Trophoblast cell (in vitro differentiated cells and primary cell): Measurements from ENCODE around the gene ESYT2.
A peak's percentile ranks its signal among the peaks of the same experiment; 100 is the strongest.

ENCODE experiments used
- DNase-seq, 2 donors: peaks; one replicate each; pipeline ENCODE4 v3.0.0-alpha.2; 2016
- H2AFZ ChIP-seq: 2 replicates; pipeline ENCODE4 v1.6.1; 2013; ENCODE audit warnings: low read length, moderate library complexity, mild to moderate bottlenecking; ENCODE audit not compliant: insufficient read depth, poor library complexity
- H2AK5ac ChIP-seq: 2 replicates; pipeline ENCODE4 v1.6.1; 2013; ENCODE audit warnings: mild to moderate bottlenecking, low read length
- H2BK120ac ChIP-seq: 2 replicates; pipeline ENCODE4 v1.6.1; 2013; ENCODE audit warnings: low read length, mild to moderate bottlenecking, moderate library complexity; ENCODE audit not compliant: insufficient read depth, poor library complexity
- H2BK12ac ChIP-seq: 2 replicates; pipeline ENCODE4 v1.6.1; 2013; ENCODE audit warnings: mild to moderate bottlenecking, low read length, moderate library complexity
- H2BK5ac ChIP-seq: 2 replicates; pipeline ENCODE4 v1.6.1; 2013; ENCODE audit warnings: low read length, low read depth, moderate library complexity, mild to moderate bottlenecking; ENCODE audit not compliant: poor library complexity
- H3K14ac ChIP-seq: 2 replicates; pipeline ENCODE4 v1.6.1; 2013; ENCODE audit warnings: mild to moderate bottlenecking, low read length
- H3K18ac ChIP-seq: 2 replicates; pipeline ENCODE4 v1.6.1; 2013; ENCODE audit warnings: mild to moderate bottlenecking, low read length
- H3K23ac ChIP-seq: 2 replicates; pipeline ENCODE4 v1.6.1; 2013; ENCODE audit warnings: low read length
- H3K27ac ChIP-seq: 2 replicates; pipeline ENCODE4 v1.5.1; 2013; ENCODE audit warnings: low read depth, mild to moderate bottlenecking, inconsistent platforms, low read length, moderate library complexity
- H3K27me3 ChIP-seq: 2 replicates; pipeline ENCODE4 v1.6.1; 2013; ENCODE audit warnings: inconsistent platforms, mild to moderate bottlenecking, low read length, moderate library complexity; ENCODE audit not compliant: insufficient read depth
- H3K36me3 ChIP-seq, 2 experiments: 1 replicate in 1 of 2; 2 replicates in 1 of 2; pipeline ENCODE4 v1.6.1; 2013; ENCODE audit warnings: low read length in 2 of 2, mild to moderate bottlenecking in 2 of 2, moderate library complexity in 1 of 2; ENCODE audit not compliant: insufficient read depth in 2 of 2, control insufficient read depth in 1 of 2
- H3K4ac ChIP-seq: 2 replicates; pipeline ENCODE4 v1.6.1; 2013; ENCODE audit warnings: low read depth, mild to moderate bottlenecking, low read length, moderate library complexity
- H3K4me1 ChIP-seq, 2 experiments: 1 replicate in 1 of 2; 2 replicates in 1 of 2; pipeline ENCODE4 v1.6.1; 2013; ENCODE audit warnings: low read length in 2 of 2, mild to moderate bottlenecking in 2 of 2, moderate library complexity in 1 of 2; ENCODE audit not compliant: insufficient read depth in 2 of 2, control insufficient read depth in 1 of 2
- H3K4me2 ChIP-seq: 2 replicates; pipeline ENCODE4 v1.6.1; 2013; ENCODE audit warnings: inconsistent platforms, mild to moderate bottlenecking, low read length, moderate library complexity
- H3K4me3 ChIP-seq: 2 replicates; pipeline ENCODE4 v1.5.1; 2013; ENCODE audit warnings: mild to moderate bottlenecking, low read depth, low read length, inconsistent platforms
- H3K79me1 ChIP-seq: one replicate; pipeline ENCODE4 v1.6.1; 2013; ENCODE audit warnings: low read length
- H3K79me2 ChIP-seq: 2 replicates; pipeline ENCODE4 v1.6.1; 2013; ENCODE audit warnings: low read length, mild to moderate bottlenecking; ENCODE audit not compliant: control insufficient read depth, insufficient read depth, poor library complexity
- H3K9ac ChIP-seq: 2 replicates; pipeline ENCODE4 v1.6.1; 2013; ENCODE audit warnings: mild to moderate bottlenecking, low read length
- H3K9me3 ChIP-seq: 2 replicates; pipeline ENCODE4 v1.6.1; 2013; ENCODE audit warnings: low read depth, mild to moderate bottlenecking, control low read depth, inconsistent platforms, low read length; ENCODE audit not compliant: insufficient read depth
- H4K12ac ChIP-seq: 2 replicates; pipeline ENCODE4 v1.6.1; 2013; ENCODE audit warnings: low read depth, mild to moderate bottlenecking, low read length, moderate library complexity
- H4K8ac ChIP-seq: 2 replicates; pipeline ENCODE4 v1.6.1; 2013; ENCODE audit warnings: low read depth, mild to moderate bottlenecking, low read length, moderate library complexity
- H4K91ac ChIP-seq: one replicate; pipeline ENCODE4 v1.6.1; 2013; ENCODE audit warnings: low read depth, mild to moderate bottlenecking, low read length, moderate library complexity
- WGBS: extraction: QIAGEN DNeasy Blood & Tissue Kit; methylation state at CpG from one replicate; pipeline ENCODE4 v1.1.7; 2013; ENCODE audit warnings: missing lambda C conversion rate; ENCODE audit not compliant: insufficient read length, insufficient coverage; ENCODE audit errors: extremely low coverage; 5-methylcytosine and 5-hydroxymethylcytosine counted together

Gene ESYT2

DNA sequence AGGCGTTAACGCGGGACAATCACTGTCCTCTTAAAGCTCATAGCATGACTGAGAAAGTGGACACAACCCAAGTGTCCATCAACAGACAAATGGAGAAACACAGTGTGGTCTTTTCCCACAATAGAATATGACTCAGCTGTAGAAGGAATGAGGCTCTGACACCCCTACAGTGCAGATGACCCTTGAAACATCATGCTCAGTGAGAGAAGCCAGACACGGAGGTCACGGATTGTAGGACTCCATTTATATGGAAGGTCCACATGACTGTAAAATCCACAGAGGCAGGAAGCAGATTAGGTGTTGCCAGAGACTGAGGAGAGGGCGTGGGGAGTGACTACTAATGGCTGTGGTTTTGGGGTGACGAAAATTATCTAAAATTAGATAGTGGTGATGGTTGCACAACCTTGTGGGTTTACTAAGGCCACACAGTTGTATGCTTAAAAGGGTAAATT is 118.6 kb downstream of the ESYT2 start:
- peak; percentile 17 to 37 for DNase-seq
- no peak overlapping the region for H3K27ac ChIP-seq

DNA sequence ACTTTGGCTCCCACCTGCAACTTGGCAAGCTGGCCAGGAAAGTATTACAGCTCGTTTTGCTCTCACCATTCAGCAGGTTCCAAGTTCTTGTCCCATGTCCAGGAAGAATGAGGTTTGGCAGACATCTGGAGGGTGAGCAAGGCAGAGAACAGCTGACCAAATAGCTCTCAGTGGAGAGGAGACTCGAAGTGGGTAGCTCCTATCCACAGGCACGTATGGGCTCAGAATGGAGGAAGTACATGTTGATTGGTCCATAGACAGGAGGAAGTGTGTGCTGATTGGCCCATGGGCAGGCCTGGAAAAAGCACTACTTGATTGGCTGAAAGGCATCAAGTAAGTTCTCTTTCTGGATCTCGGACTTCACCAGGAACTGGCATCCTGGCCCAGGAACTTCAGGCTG is 121.7 kb downstream of the ESYT2 start:
- H3K79me2 ChIP-seq = peaks cover 12% of the 10 kb centered on the region
- H2BK5ac ChIP-seq = no peak overlapping the region
- no peak overlapping the region for H3K9ac ChIP-seq
- no peak overlapping the region for H3K4ac ChIP-seq
- peaks cover 9% of the 10 kb centered on the region for H3K9me3 ChIP-seq
- H3K27me3 ChIP-seq = no peaks in the 10 kb centered on the region
- H4K91ac ChIP-seq = no peak overlapping the region
- no peak overlapping the region for H3K23ac ChIP-seq
- WGBS = no CpG with 5 or more reads among the region's 4 CpGs
- no peak overlapping the region for H3K18ac ChIP-seq
- H3K4me2 ChIP-seq = no peak overlapping the region
- H3K4me3 ChIP-seq = no peak overlapping the region
- no peak overlapping the region for H3K14ac ChIP-seq
- no peak overlapping the region for H2AFZ ChIP-seq
- no peak overlapping the region for H2BK120ac ChIP-seq
- no peak for DNase-seq
- peaks cover 10% of the 10 kb centered on the region for H3K79me1 ChIP-seq
- peaks cover 5 to 10% of the 10 kb centered on the region in 2 experiments for H3K4me1 ChIP-seq
- H2BK12ac ChIP-seq = no peak overlapping the region
- H4K8ac ChIP-seq = no peak overlapping the region
- no peak overlapping the region for H2AK5ac ChIP-seq
- H3K36me3 ChIP-seq = no peaks in the 10 kb centered on the region
- no peak overlapping the region for H3K27ac ChIP-seq
- no peak overlapping the region for H4K12ac ChIP-seq

More for the DNA sequence above, 118.6 kb downstream of the ESYT2 start:
- no peak overlapping the region for H2AFZ ChIP-seq
- H3K79me2 ChIP-seq = no peaks in the 10 kb centered on the region
- no peak overlapping the region for H4K91ac ChIP-seq
- no CpG with 5 or more reads among the region's 7 CpGs for WGBS
- no peak overlapping the region for H3K18ac ChIP-seq
- no peak overlapping the region for H3K23ac ChIP-seq
- H3K4me3 ChIP-seq = no peak overlapping the region
- H4K8ac ChIP-seq = no peak overlapping the region
- no peak overlapping the region for H2BK120ac ChIP-seq
- no peak overlapping the region for H3K4me2 ChIP-seq
- H3K4ac ChIP-seq = no peak overlapping the region
- no peak overlapping the region for H4K12ac ChIP-seq
- peaks cover 12% of the 10 kb centered on the region for H3K9me3 ChIP-seq
- H3K27me3 ChIP-seq = no peaks in the 10 kb centered on the region
- no peaks in the 10 kb centered on the region for H3K36me3 ChIP-seq
- H2AK5ac ChIP-seq = no peak overlapping the region
- no peak overlapping the region for H2BK12ac ChIP-seq
- H3K79me1 ChIP-seq = no peaks in the 10 kb centered on the region
- no peaks in the 10 kb centered on the region for H3K4me1 ChIP-seq
- H2BK5ac ChIP-seq = no peak overlapping the region
- no peak overlapping the region for H3K14ac ChIP-seq
- H3K9ac ChIP-seq = no peak overlapping the region

DNA sequence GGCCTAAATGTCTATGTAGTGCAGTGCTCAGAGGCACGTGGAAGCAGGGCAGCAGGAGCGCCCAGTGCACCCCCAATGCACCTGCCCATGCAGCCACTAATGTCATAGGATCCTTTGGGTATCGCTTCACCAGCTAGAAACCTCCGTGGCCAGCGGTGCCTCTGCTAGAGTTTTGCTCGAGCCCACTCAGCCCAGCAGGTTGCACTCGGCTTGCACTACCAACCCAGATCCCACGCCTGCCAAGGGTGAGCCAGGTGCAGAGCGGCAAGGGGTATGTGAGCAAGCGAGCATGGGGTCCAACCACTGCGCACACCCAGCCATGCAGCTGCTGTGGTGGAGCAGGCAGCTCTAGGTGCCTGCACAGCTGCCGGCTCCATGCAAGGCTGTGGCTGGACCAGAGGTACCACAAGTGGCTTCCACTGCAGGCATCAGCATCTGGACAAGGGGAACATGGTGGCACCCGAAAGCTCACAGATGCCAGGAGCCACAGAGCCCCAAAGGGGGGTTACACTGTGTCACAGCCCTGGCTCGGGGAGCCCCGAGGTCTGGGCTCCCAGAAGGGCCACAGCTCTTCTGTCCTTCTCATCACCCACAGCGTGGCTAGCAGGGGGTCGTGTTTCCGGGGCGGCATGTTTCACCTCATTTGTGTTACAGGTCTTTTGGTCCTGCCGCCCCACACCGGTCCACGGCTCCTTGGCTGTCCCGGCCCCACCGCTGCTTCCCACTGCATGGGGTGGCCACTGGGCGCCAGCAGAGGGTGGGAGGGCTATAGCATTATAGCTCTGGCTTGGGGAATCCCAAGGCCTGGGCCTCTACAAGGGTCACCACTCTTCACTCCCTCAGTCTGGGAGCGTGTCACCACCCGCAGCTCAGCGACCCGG is 122.4 kb downstream of the ESYT2 start:
- H3K79me1 ChIP-seq = peaks cover 10% of the 10 kb centered on the region
- no peak overlapping the region for H2BK5ac ChIP-seq
- H3K14ac ChIP-seq = no peak overlapping the region
- H3K4me1 ChIP-seq = peaks cover 5 to 10% of the 10 kb centered on the region in 2 experiments
- no peak overlapping the region for H2BK120ac ChIP-seq
- no peak overlapping the region for H4K8ac ChIP-seq
- H3K27ac ChIP-seq = no peak overlapping the region
- no peak overlapping the region for H4K91ac ChIP-seq
- no CpG with 5 or more reads among the region's 29 CpGs for WGBS
- H3K9ac ChIP-seq = no peak overlapping the region
- H2BK12ac ChIP-seq = no peak overlapping the region
- no peaks in the 10 kb centered on the region for H3K36me3 ChIP-seq
- no peak overlapping the region for H3K4me2 ChIP-seq
- H3K4me3 ChIP-seq = no peak overlapping the region
- H3K9me3 ChIP-seq = peaks cover 9% of the 10 kb centered on the region
- H2AK5ac ChIP-seq = no peak overlapping the region
- H3K4ac ChIP-seq = no peak overlapping the region
- H3K23ac ChIP-seq = no peak overlapping the region
- no peak for DNase-seq
- H3K18ac ChIP-seq = no peak overlapping the region
- H3K27me3 ChIP-seq = no peaks in the 10 kb centered on the region
- H2AFZ ChIP-seq = no peak overlapping the region
- no peak overlapping the region for H4K12ac ChIP-seq
- H3K79me2 ChIP-seq = peaks cover 12% of the 10 kb centered on the region

DNA sequence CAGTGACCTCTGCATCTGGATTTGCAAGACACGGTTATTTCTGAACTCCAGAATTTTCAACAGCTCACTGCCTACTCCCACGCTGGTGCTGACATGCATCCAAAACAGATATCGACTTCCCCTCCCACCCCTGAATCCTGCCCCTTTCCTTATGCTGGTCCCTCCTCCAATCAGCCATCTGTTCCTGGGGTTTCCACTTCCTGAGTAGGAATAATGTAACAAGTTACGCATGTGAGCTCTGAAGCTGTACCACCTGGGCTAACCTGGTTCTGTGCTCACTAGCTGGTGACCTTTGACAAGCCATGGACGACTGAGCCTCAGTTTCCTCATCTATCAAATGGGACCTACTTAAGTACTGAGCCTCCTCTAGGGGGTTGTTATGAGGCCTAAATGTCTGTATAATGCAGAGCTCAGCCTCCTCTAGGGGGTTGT is 123.0 kb downstream of the ESYT2 start:
- H4K91ac ChIP-seq = no peak overlapping the region
- H3K79me1 ChIP-seq = peaks cover 10% of the 10 kb centered on the region
- H3K36me3 ChIP-seq = no peaks in the 10 kb centered on the region
- H2BK120ac ChIP-seq = no peak overlapping the region
- no peak overlapping the region for H3K23ac ChIP-seq
- H3K14ac ChIP-seq = no peak overlapping the region
- peaks cover 12% of the 10 kb centered on the region for H3K79me2 ChIP-seq
- no peak overlapping the region for H3K18ac ChIP-seq
- no peak overlapping the region for H2AK5ac ChIP-seq
- H3K4me2 ChIP-seq = no peak overlapping the region
- H2BK5ac ChIP-seq = no peak overlapping the region
- no peak for DNase-seq
- H3K9me3 ChIP-seq = peaks cover 9% of the 10 kb centered on the region
- no CpG with 5 or more reads among the region's 5 CpGs for WGBS
- no peak overlapping the region for H4K8ac ChIP-seq
- H3K9ac ChIP-seq = no peak overlapping the region
- no peak overlapping the region for H4K12ac ChIP-seq
- no peak overlapping the region for H2BK12ac ChIP-seq
- peaks cover 5 to 10% of the 10 kb centered on the region in 2 experiments for H3K4me1 ChIP-seq
- H3K4me3 ChIP-seq = no peak overlapping the region
- H3K4ac ChIP-seq = no peak overlapping the region
- H3K27ac ChIP-seq = no peak overlapping the region
- H2AFZ ChIP-seq = no peak overlapping the region
- no peaks in the 10 kb centered on the region for H3K27me3 ChIP-seq
